Measurements from ENCODE around the gene LMNTD2. TPM values are rescaled to one million over a fixed set of nuclear protein-coding genes. Genes with fewer than 3 reads are reported as not detected.
"Not testable (repeated sequence)": the region's sequence is repeated elsewhere in the genome, so short reads cannot be mapped to it uniquely, and the experiment has no call there.

The LMNTD2 gene
- total RNA-seq, 2 donors from 2014 or later = 8.7 to 19.2 TPM

DNA sequence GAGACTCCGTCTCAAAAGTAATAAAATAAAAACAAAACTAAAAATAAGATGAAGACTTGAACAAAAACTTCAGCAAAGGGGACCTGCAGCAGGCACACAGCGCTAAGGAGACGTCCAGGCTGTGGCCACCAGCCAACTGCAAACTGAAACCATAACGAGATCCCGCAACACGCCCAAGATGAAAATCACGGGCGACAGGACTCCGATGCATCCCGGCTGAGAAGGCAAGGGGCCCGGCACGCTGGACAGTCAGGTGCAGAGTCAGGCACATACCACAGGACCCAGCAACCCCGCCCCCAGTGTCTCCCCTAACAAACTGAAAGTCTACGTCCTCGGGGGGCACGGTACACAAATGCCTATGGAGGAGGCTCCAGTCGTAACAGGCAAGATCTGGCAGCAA, 34.3 kb downstream of the LMNTD2 start:
- Histone ChIP-seq H3K27ac (no peak overlapping the region), H3K4me3 (no peak overlapping the region), H3K36me3 (no peaks in the 10 kb centered on the region), H3K27me3 (replicated peaks; ENCODE audit: insufficient read depth) (no peaks in the 10 kb centered on the region), H3K9me3 (no peaks in the 10 kb centered on the region), H3K4me1 (replicated peaks) (no peaks in the 10 kb centered on the region)
- intact Hi-C loops (cut with DNase I) = no loop called here
- 67% methylated on average over 17 of the region's 17 CpGs for WGBS
- TF ChIP-seq, protein P1, sequence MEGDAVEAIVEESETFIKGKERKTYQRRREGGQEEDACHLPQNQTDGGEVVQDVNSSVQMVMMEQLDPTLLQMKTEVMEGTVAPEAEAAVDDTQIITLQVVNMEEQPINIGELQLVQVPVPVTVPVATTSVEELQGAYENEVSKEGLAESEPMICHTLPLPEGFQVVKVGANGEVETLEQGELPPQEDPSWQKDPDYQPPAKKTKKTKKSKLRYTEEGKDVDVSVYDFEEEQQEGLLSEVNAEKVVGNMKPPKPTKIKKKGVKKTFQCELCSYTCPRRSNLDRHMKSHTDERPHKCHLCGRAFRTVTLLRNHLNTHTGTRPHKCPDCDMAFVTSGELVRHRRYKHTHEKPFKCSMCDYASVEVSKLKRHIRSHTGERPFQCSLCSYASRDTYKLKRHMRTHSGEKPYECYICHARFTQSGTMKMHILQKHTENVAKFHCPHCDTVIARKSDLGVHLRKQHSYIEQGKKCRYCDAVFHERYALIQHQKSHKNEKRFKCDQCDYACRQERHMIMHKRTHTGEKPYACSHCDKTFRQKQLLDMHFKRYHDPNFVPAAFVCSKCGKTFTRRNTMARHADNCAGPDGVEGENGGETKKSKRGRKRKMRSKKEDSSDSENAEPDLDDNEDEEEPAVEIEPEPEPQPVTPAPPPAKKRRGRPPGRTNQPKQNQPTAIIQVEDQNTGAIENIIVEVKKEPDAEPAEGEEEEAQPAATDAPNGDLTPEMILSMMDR (IDR thresholded peaks at IDR 0.05) = no peak
- TF ChIP-seq POLR2A (IDR thresholded peaks at IDR 0.05) = no peak
- no peak for TF ChIP-seq POLR2AphosphoS5 (IDR thresholded peaks at IDR 0.05)
- DNase-seq (ENCODE audit: low spot score) = no peak

GRCh38 chr11:521177-521688, 39.3 kb downstream of the LMNTD2 start:
- Histone ChIP-seq H3K4me1 (replicated peaks) (no peaks in the 10 kb centered on the region), H3K36me3 (no peaks in the 10 kb centered on the region), H3K9me3 (no peaks in the 10 kb centered on the region), H3K27me3 (replicated peaks; ENCODE audit: insufficient read depth) (no peaks in the 10 kb centered on the region), H3K4me3 (no peak overlapping the region), H3K27ac (no peak overlapping the region)
- 93% methylated on average over 10 of the region's 10 CpGs for WGBS
- TF ChIP-seq, protein P1 (IDR thresholded peaks at IDR 0.05) = no peak
- no peak for TF ChIP-seq POLR2AphosphoS5 (IDR thresholded peaks at IDR 0.05)
- no peak for TF ChIP-seq POLR2A (IDR thresholded peaks at IDR 0.05)
- DNase-seq (ENCODE audit: low spot score) = no peak
- intact Hi-C loops (cut with DNase I) = no loop called here

DNA sequence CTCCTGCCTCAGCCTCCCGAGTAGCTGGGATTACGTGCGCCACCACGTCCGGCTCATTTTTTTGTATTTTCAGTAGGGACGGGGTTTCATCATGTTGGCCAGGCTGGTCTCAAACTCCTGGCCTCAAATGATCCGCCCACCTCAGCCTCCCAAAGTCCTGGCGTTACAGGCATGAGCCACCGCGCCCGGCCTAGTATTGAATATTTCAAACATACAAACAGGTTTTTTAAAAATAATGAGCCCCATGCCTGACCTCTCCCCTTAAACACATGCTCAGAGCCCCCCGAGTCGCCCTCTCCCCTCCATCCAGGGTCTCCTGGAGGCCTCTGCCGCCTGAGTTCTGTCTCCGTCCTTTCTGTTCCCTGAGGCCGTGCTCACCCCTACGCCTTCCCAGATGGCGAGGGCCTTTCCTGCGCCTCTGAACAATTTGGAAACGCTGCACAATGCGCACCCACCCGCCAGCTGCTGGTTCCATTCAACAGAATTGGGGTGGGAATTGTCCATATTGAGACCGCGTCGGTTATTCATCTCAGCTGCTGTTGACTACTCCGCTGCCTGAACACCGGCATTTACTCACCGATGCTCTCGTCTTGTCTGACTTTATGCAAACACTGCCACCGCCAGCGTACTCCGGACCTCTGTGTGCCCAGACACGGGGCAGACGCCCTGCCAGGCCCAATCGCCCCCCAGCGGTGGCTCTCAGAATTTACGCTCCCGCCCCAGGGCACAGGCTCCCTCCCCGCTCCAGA, 39.9 kb downstream of the LMNTD2 start:
- H3K4me3 ChIP-seq = no peak overlapping the region
- no peaks in the 10 kb centered on the region for H3K4me1 ChIP-seq (replicated peaks)
- no peaks in the 10 kb centered on the region for H3K9me3 ChIP-seq
- TF ChIP-seq, protein P1 (IDR thresholded peaks at IDR 0.05) = no peak
- TF ChIP-seq POLR2AphosphoS5 (IDR thresholded peaks at IDR 0.05) (no peak), POLR2A (IDR thresholded peaks at IDR 0.05) (no peak)
- 94% methylated on average over 39 of the region's 39 CpGs for WGBS
- intact Hi-C loops (cut with DNase I) = no loop called here
- H3K27me3 ChIP-seq (replicated peaks; ENCODE audit: insufficient read depth) = no peaks in the 10 kb centered on the region
- no peak for DNase-seq (ENCODE audit: low spot score)
- H3K36me3 ChIP-seq = no peaks in the 10 kb centered on the region
- H3K27ac ChIP-seq = no peak overlapping the region

GRCh38 chr11:518463-519202, 41.9 kb downstream of the LMNTD2 start:
- intact Hi-C loops (cut with DNase I) = loop anchor here (5.0 kb wide), 1 partner anchor 66 kb away; the partner anchor contains the start of gene PTDSS2
- Histone ChIP-seq H3K9me3 (no peaks in the 10 kb centered on the region), H3K4me1 (replicated peaks) (no peaks in the 10 kb centered on the region), H3K36me3 (no peaks in the 10 kb centered on the region), H3K27me3 (replicated peaks; ENCODE audit: insufficient read depth) (no peaks in the 10 kb centered on the region), H3K27ac (peak overlapping the region; percentile 82 to 86), H3K4me3 (peak overlapping the region in 1 of 2 donors; percentile 25)
- DNase-seq (ENCODE audit: low spot score) = peak; percentile 96
- WGBS = 4% methylated on average over 57 of the region's 74 CpGs
- peak; percentile 54 for TF ChIP-seq POLR2A (IDR thresholded peaks at IDR 0.05)
- TF ChIP-seq POLR2AphosphoS5 (IDR thresholded peaks at IDR 0.05) = peak; percentile 95
- TF ChIP-seq, protein P1 (IDR thresholded peaks at IDR 0.05) = peak; percentile 99 to 100 (median 100)

DNA sequence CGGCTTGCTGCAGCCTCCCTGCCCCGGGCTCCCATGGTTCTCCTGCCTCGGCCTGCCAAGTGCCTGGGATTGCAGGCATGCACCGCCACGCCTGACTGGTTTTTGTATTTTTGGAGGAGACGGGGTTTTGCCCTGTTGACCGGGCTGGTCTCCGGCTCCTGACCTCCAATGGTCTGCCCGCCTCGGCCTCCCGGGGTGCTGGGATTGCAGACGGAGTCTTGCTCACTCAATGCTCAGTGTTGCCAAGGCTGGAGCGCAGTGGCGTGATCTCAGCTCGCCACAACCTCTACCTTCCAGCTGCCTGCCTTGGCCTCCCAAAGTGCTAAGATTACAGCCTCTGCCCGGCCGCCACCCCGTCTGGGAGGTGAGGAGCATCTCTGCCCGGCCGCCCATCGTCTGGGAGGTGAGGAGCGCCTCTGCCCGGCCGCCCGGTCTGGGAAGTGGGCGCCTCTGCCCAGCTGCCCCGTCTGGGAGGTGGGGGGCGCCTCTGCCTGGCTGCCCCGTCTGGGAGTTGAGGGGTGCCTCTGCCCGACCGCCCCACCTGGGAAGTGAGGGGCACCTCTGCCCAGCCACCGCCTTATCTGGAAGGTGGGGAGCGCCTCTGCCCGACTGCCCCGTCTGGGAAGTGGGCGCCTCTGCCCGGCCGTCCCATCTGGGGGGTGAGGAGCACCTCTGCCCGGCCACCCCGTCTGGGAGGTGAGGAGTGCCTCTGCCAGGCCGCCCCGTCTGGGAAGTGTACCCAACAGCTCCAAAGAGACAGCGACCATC, 43.4 kb downstream of the LMNTD2 start:
- WGBS = 93% methylated on average over 41 of the region's 43 CpGs
- DNase-seq (ENCODE audit: low spot score); H3K4me1 ChIP-seq (replicated peaks); H3K4me3 ChIP-seq; H3K36me3 ChIP-seq; H3K27me3 ChIP-seq (replicated peaks; ENCODE audit: insufficient read depth); H3K27ac ChIP-seq; H3K9me3 ChIP-seq: not testable (repeated sequence)
- intact Hi-C loops (cut with DNase I) = loop anchor here (5.0 kb wide), 1 partner anchor 65 kb away; the partner anchor contains the start of gene PTDSS2
